Measurements from ENCODE around the gene HAGH.

The HAGH gene

GRCh38 chr16:1787322-1788094, 39.1 kb downstream of the HAGH start:
- H3K27me3 ChIP-seq (ENCODE audit: insufficient read depth, poor library complexity, severe bottlenecking): no peaks in the 10 kb centered on the region
- no peak overlapping the region for H3K27ac ChIP-seq (ENCODE audit: poor library complexity, severe bottlenecking)
- no peak for TF ChIP-seq CTCF (IDR thresholded peaks at IDR 0.05; ENCODE audit: poor library complexity, severe bottlenecking)
- H3K36me3 ChIP-seq (ENCODE audit: low read depth): peaks cover 37% of the 10 kb centered on the region
- H3K4me1 ChIP-seq (ENCODE audit: insufficient read depth, poor library complexity, severe bottlenecking): peaks cover 6% of the 10 kb centered on the region
- DNase-seq (ENCODE audit: low spot score) (peak; percentile 68), ATAC-seq (ENCODE audit: low read depth) (no peak)
- H3K9me3 ChIP-seq (ENCODE audit: severe bottlenecking): no peaks in the 10 kb centered on the region
- H3K4me3 ChIP-seq (ENCODE audit: severe bottlenecking): no peak overlapping the region

- no peaks in the 10 kb centered on the region for H3K27me3 ChIP-seq (ENCODE audit: insufficient read depth, poor library complexity, severe bottlenecking)
- no peak for TF ChIP-seq CTCF (IDR thresholded peaks at IDR 0.05; ENCODE audit: poor library complexity, severe bottlenecking)
- H3K9me3 ChIP-seq (ENCODE audit: severe bottlenecking): no peaks in the 10 kb centered on the region
- ATAC-seq (ENCODE audit: low read depth) (no peak), DNase-seq (ENCODE audit: low spot score) (no peak)
- peaks cover 37% of the 10 kb centered on the region for H3K36me3 ChIP-seq (ENCODE audit: low read depth)
- no peak overlapping the region for H3K4me3 ChIP-seq (ENCODE audit: severe bottlenecking)
- peaks cover 6% of the 10 kb centered on the region for H3K4me1 ChIP-seq (ENCODE audit: insufficient read depth, poor library complexity, severe bottlenecking)
- H3K27ac ChIP-seq (ENCODE audit: poor library complexity, severe bottlenecking): no peak overlapping the region
Observed at GRCh38 chr16:1787056-1787321, 39.6 kb downstream of the HAGH start.

GRCh38 chr16:1786242-1787055, 40.2 kb downstream of the HAGH start:
- H3K36me3 ChIP-seq (ENCODE audit: low read depth): peaks cover 37% of the 10 kb centered on the region
- no peak for DNase-seq (ENCODE audit: low spot score)

GRCh38 chr16:1785846-1786170, 40.8 kb downstream of the HAGH start:
- Histone ChIP-seq H3K36me3 (ENCODE audit: low read depth) (peaks cover 40% of the 10 kb centered on the region), H3K4me1 (ENCODE audit: insufficient read depth, poor library complexity, severe bottlenecking) (peaks cover 6% of the 10 kb centered on the region), H3K27ac (ENCODE audit: poor library complexity, severe bottlenecking) (no peak overlapping the region), H3K9me3 (ENCODE audit: severe bottlenecking) (no peaks in the 10 kb centered on the region), H3K4me3 (ENCODE audit: severe bottlenecking) (no peak overlapping the region), H3K27me3 (ENCODE audit: insufficient read depth, poor library complexity, severe bottlenecking) (no peaks in the 10 kb centered on the region)
- ATAC-seq (ENCODE audit: low read depth) (no peak), DNase-seq (ENCODE audit: low spot score) (no peak)
- TF ChIP-seq CTCF (IDR thresholded peaks at IDR 0.05; ENCODE audit: poor library complexity, severe bottlenecking): no peak

More at GRCh38 chr16:1786242-1787055, 40.2 kb downstream of the HAGH start:
- no peak overlapping the region for H3K4me3 ChIP-seq (ENCODE audit: severe bottlenecking)
- no peak overlapping the region for H3K27ac ChIP-seq (ENCODE audit: poor library complexity, severe bottlenecking)
- no peak for ATAC-seq (ENCODE audit: low read depth)
- no peaks in the 10 kb centered on the region for H3K27me3 ChIP-seq (ENCODE audit: insufficient read depth, poor library complexity, severe bottlenecking)
- H3K9me3 ChIP-seq (ENCODE audit: severe bottlenecking): no peaks in the 10 kb centered on the region
- peaks cover 6% of the 10 kb centered on the region for H3K4me1 ChIP-seq (ENCODE audit: insufficient read depth, poor library complexity, severe bottlenecking)
- no peak for TF ChIP-seq CTCF (IDR thresholded peaks at IDR 0.05; ENCODE audit: poor library complexity, severe bottlenecking)

Data from RWPE2 (cell line).